ENCODE data around the gene IL1B.
A peak's percentile ranks its signal among the peaks of the same experiment; 100 is the strongest.

Gene IL1B

DNA sequence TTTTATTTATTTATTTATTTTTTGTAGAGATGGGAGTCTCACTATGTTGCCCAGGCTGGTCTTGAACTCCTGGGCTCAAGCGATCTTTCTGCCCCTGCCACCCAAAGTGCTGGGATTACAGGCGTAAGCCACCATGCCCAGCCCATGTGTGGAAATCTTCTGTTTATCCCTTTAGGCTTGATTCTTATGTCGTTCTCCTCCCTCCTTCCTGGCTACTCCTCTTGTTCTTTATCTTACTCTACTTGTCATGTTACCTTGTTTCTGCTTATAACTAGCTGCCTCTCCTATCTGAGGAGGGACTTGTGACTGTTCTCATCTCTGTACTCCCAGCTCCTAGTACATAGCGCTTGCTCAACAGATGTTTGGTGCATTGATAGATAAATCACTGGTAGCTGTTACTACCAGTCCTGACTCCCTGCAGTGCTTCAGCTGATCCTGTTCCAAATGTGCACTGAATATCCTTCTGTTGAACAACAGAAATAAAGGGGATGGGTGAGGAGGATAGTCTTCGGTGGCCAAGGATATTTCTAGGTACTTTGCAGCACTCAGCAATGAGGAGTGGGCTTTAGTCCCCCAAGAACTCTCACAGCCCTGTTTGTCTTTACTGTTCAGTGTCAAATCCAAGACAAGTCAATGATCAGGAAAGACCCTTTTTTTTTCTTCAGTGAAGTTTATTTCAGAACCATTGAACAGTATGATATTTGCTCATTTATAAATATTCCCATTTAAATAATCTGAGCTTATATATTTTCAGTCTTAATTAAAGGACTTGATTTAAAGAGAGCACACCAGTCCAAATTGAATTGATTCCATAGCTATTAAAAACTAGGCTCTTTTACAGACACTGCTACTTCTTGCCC, 7.2 kb downstream of the IL1B start:
- no peak for DNase-seq (ENCODE audit: low read depth in 2 of 2)

DNA sequence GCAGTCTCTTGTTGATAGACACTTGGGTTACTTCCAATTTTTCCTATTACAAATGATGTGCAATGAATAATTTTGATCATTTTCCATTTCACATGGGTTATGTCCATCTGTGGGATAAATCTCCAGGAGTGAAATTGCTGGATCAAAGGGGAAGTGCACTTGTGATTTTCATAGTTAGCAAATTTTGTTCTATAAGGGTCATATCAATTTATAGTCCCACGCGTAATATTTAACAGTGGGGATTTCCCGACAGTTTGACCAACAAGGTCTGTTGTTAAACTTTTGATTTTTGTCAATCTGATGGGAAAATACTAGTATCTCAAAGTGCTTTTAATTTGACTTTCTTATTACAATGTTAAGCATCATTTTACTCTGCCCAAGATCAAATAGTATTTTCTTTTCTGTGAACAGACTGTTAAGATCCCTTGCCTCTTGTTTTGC, 8.3 kb downstream of the IL1B start:
- no peak for DNase-seq (ENCODE audit: low read depth in 2 of 2)

DNA sequence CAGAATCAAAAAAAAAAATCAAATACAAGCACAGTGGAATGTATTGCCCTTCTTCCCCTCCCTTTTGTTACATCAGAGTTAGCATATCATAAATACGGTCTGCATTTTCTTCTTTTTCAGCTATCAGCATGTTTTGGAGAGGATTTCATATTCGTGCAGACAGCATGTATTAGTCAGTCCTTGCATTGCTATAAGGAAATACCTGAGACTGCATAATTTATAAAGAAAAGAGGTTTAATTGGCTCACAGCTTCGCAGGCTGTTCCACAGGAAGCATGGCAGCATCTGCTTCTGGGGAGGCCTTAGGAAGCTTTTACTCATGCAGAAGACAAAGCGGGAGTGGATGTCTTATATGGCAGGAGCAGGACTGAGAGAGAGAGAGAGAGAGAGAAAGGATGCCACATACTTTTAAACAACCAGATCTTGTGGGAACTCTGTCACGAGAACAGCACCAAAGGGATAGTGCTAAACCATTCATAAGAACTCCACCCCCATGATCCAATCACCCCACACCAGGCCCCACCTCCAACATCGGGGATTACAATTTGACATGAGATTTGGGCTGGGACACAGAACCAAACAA, 8.9 kb downstream of the IL1B start:
- DNase-seq (ENCODE audit: low read depth in 2 of 2), result no peak

DNA sequence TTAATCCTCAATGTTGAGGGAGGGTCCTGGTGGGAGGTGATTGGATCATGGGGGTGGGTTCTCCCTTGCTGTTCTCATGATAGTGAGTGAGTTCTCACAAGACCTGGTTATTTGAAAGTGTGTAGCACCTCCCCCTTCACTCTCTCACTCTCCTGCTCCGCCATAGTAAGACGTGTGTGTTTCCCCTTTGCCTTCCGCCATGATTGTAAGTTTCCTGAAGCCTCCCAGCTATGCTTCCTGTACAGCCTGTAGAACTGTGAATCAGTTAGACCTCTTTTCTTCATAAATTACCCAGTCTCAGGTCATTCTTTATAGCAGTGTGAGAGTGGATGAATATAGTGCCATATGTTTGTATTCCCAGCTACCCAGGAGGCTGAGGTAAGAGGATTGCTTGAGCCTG, 9.6 kb downstream of the IL1B start:
- no peak for DNase-seq (ENCODE audit: low read depth in 2 of 2)

DNA sequence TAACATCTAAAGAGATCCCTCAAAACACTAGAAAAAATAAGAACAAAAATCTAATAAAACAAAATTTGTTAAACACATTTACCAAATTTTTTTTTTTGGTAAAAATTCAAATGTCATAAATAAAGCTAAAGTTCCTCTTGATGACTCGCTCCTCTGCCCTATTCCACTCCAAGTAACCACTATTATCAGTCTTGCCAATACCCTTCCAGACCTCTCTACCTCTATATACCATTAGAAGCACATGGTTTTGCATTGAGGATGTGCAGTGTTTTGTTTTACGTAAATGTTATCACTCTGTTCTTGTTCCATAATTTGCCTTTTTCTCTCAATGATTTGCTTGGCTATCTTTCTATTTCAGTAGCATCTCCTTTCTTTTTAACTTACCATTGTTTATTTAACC, 10.9 kb downstream of the IL1B start:
- no peak for DNase-seq (ENCODE audit: low read depth in 2 of 2)

DNA sequence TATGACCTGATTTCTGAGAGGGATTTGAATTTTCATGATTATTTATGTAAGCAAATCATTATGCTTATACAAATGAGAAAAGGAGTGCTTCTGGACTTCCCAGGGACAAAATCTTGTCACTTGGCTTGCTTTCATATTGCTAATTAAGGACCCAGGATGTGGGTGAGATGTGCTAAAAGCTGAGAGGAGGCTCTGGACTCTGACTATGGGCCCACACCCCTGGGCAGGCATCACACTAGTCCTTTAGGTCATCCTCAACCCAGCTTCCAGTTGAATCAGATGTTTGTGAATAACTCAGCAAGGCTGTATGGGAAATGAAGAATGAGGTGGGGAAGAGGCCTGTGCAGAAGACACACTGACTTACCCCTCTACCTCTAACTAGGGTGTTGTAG, 11.9 kb downstream of the IL1B start:
- no peak for DNase-seq (ENCODE audit: low read depth in 2 of 2)

DNA sequence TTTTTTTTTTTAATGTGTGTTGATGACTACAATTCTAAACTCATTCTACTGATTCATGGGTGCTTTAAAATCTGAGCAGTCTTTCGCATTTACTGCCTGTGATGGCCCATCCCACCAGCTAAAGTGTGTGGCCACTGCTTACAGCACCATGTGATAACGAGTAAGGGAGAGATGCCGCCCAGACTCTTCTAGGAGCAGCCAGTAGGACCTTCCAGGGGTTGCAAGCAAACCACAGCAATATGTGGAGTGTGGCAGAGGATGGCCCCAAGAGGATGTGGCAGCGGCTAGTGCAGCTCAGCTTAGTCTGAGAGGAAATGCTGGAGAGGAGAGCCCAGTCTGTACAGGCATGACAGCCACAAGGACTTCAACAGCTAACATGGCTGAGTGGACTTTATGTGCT, 14.9 kb downstream of the IL1B start:
- peak in 1 of 2 donors; percentile 7 for DNase-seq (ENCODE audit: low read depth in 2 of 2)

DNA sequence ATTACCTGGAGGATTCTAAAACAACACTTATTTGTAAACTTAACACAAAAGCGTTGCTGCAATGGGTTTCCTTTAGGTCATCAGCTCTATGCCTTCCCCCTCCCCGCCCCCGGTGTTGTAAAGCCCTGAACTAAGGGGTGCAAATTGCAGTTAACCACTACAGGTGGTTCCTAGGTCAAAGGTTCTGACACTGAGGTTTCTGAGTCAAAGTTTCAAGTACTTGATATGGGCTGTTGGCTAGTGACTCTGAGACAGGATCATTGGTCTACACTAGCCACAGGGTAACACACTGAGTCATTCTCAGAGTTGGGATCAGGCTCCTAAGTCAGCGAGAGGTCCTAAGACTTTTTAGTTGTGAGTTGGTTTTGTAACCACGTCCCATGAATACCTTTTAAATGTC, 15.4 kb downstream of the IL1B start:
- peak; percentile 53 to 55 for DNase-seq (ENCODE audit: low read depth in 2 of 2)

DNA sequence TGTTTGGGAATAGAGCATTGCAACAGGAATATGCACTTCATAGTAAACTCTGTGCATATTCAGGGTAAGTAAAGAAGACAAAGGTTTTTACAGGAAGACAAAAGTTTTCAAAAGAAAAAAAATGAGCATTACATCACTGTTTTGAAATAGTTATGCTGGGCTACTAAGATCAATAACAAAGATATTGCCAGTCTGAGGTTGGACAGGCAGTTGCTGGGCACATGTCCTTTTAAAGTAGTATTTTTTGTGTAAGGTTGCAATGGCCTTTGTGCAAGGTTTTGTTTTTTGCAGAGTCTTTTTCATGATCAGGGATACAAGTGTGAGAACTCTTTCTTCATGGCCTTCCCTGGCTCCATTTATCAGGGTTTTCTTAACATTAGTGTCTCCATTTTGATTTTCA, 16.2 kb downstream of the IL1B start:
- DNase-seq (ENCODE audit: low read depth in 2 of 2), result no peak

DNA sequence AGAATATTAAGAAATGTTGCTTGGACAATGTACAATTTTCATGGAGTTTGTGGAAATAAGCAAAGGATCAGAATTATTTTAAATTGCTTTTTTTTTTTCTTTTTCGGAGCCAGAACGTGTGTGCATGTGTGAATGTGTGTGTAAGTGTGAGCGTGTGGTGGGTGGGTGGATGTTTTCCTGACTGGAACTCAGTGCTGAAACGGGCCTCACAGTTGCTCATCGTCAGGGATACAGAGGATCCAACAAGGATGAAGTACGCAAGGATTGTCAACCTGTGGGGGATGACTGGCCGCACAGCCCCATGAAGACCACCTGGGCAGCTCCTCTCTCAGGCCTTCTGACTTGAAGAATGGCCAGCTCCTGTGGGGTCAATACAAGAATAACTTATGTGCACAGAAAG, 17.5 kb downstream of the IL1B start:
- DNase-seq (ENCODE audit: low read depth in 2 of 2), result no peak

DNA sequence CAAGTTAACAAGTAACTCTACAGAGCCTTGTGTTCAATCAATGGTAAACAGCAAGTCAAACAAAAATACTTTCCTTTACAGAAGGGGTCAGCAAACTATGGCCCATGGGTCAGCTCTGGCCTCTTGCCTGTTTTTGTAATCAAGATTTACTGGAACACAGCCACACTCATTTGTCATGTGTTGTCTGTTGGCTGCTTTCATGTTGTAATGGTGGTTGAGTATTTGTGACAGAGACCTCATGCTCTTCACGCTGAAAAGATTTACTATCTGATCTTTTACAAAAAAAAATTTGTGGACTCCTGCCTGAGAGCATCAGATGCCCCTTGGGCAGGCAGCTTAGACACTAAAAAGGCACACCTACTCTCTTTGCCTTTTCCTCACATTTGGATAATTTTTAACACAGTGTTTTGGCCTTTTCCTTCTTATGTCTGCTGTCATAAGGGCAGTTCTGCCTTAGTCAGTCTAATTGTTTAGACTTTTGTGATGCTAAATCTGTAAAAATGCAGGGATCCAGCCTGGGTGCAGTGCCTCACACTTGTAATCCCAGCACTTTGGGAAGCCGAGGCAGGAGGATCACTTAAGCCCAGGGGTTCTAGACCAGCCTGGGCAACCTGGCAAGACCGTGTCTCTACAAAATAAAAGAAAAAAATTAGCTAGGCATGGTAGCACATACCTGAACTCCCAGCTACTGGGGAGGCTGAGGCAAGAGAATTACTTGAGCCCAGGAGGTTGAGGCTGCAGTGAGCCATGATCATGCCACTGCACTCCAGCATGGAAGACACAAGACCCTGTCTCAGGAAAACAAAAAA, 18.3 kb downstream of the IL1B start:
- DNase-seq (ENCODE audit: low read depth in 2 of 2), result no peak

DNA sequence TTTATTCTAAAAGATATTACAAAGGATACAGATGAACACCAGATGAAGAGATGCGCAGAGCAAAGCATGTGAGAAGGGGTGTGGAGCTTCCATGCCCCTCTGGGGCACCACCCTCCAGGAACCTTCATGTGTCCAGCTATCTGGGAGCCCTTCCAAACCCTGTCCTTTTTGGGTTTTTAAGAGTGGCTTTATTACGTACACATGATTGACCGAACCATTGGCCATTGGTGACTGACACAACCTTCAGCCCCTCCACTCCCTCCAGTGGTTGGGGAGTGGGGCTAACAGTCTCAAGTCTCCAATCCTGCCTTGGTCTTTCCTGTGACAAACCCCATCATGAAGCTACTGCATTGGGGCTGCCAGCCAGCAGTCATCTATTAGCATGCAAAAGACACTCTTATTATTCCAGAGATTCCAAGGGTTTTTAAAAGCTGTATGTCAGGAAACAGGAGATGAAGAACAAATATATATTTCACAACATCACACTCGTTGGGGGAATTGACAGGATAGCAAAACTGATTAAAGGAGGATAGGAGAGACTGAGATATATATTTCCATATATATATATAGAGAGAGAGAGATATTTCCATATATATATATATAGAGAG, 19.4 kb downstream of the IL1B start:
- no peak for DNase-seq (ENCODE audit: low read depth in 2 of 2)

DNA sequence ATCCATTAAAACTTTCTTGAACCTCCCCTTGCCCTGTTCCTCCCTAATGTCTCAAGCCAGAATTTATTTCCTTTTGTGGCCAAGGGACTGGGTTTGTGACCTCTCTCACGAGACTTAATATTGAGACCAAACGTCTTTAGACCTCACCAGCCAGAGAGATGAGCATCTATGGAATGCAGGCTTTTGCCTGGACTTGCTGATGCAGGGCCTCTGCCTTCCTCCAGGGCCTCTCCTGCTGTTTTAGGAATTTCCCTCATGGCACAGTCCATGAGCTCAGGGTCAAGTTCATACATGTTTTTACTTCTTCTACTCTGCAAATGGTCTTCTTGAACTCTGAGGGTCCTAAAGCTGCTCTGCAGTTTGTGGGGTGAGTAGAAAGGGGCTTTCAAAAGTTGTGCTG, 22.3 kb downstream of the IL1B start:
- no peak for DNase-seq (ENCODE audit: low read depth in 2 of 2)

DNA sequence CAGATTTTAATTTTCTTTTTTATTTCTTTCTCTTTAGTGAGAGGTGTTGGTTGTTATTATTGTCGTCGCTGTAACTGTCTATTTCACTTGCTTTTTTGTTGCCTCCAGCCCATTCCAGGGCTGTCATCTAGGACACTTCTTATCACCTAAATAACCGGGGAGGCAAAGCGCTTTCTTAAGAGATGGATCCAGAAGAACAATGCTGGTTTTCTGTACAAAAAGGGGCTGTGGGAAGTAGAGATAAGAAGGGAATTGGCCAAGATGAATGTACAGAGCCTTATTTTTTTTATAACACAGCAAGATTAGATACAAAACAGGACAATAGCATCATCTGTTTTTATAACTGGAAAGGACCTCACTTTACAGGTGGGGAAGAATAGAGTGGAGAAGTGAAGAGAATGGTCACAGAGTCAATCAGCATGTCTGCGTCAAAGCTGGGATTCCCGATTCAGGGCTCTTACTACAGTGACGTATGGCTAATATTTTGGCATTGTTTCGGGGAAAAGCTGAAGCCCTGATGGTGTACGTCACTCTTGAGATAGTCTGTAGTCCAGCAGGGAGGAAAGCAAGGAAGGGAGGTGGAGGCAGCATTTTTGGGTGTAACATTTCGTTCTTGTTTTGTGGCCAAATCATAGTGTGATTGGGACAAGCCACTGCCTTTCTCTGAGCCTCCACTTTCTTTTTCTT, 23.2 kb downstream of the IL1B start:
- no peak for DNase-seq (ENCODE audit: low read depth in 2 of 2)

DNA sequence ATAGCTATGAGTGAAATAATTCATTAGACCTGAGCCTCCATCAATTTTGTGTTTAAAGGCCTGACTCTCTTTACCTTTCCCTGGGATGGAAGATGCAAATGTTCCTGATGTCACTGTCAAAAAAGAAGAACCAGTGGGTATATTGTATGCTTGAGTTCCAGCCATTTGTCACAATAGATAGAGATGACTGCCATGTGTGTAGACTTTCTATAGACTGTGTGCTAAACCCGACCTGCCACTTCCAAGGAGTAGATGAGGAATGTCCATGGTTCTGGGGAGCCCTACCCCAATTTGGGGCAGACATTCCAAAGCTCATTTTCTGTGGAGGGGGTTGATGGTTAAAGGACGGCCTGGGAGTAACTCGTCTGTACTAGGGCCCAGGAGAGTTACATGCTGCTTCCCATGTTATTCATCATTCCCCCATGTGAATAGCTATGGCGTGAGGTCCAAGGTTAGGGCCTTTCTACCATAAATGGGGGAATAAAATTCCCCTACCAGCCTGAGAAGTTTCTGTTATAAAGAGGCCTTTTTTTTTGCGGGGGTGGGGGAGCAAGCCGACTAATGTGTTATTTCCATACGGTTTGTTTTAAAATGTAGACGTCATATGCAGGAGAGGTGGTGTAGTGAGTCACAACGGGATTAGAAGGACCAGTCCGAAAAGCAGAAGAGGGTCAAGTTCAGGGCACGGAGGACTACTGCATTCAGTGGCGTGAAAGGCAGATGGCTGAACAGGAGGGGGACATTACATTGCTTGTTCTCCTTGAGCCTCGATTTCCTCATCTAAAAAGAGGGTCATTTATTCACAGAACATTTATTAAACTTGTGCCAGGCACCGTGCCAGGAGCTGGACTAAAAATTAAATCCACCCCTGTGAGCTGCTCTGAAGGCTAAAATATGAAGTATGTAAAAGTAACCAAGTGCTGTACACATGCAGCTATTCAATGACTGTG, 24.0 kb downstream of the IL1B start:
- DNase-seq (ENCODE audit: low read depth in 2 of 2), result no peak

DNA sequence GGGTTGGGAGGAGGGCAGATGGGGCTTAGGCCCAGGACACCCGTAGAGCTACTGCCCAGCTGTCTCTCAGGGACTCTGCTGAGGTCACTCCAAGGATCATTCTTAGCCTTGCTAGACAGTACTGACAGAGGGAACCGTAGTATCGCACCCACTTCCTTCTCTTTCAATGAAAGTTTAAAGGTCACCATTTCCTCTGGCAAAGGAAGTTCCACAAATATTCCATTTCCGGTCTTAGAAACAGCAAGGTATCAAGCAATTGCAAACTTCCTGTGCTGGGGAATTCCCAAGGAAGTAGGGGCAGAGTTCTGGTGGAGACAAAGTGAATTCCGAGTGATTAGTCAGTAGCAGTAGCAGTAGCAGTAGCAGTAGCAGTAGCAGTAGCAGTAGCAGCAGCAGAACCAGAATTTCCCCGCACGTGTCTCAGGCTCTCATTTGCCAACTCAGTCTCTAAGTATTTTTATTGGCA, 24.7 kb downstream of the IL1B start:
- DNase-seq (ENCODE audit: low read depth in 2 of 2), result no peak

DNA sequence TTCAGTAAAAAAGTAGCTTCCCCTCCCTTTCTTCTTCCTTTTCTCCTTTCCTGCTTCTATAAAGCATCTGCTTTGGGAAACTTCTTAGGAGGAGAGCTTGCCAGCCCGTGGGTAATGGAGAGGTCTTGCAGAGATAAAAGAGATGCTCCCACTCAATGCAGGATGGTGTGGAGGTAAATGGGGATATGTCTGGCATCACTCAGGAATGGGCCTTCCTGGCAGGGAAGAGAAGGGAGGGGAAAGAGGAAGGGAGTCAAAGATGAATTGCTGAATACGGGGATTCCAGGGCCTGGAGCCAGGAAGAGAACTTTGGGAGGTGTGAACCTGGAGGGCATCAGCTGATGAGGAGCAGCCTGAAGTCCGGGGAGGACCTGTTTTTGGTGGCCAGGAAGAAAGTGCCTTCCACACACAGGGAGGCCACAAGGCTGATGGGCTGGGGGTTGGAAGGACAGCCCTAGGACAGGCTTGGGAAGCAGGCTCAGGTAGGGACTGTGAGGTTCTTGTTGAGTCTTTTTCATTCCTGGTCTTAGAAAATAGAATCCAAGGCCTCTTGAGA, 25.2 kb downstream of the IL1B start:
- DNase-seq (ENCODE audit: low read depth in 2 of 2), result no peak

DNA sequence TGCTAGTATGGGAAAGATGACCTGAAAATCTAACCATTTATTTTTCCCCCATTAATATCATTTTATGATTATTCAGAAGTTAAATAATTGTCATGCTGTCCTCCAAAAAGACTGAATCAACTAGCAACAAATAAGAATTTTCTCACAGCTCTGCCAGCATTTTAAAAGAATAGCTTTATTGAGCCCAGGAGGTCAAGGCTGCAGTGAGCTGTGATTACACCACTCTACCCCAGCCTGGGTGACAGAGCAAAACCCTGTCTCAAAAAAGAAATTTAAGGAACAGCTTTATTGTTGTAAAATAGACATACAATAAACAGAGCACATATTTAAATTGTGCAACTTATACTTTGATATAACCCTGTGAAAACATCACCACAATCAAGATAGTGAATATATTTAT, 27.5 kb downstream of the IL1B start:
- DNase-seq (ENCODE audit: low read depth in 2 of 2), result no peak

DNA sequence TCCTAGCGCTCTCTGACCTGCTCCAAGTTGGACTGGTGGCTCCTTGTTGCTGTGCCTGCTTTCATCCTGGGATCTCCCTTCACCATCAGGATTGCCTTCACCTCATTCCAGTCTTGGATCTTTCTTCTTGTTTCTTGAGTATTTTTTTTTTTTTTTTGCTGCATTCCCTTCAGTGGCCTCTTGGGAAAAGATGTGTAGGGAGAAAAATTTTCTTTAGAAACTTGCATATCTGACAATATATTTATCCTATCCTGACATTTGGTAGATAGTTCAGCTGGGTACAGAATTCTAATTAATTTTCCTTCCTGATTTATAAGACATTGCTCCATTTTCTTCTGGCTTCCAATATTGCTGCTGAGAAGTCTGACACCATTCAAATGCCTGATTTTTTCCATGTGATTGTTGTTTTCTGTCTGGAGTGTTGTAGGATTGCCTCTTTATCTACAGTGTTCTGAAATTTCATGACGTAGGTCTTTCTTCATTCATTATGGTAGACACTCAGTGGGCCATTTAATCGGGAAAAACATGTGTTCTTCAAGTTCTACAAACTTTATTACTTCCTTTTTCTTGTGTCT, 29.3 kb downstream of the IL1B start:
- DNase-seq (ENCODE audit: low read depth in 2 of 2), result no peak

DNA sequence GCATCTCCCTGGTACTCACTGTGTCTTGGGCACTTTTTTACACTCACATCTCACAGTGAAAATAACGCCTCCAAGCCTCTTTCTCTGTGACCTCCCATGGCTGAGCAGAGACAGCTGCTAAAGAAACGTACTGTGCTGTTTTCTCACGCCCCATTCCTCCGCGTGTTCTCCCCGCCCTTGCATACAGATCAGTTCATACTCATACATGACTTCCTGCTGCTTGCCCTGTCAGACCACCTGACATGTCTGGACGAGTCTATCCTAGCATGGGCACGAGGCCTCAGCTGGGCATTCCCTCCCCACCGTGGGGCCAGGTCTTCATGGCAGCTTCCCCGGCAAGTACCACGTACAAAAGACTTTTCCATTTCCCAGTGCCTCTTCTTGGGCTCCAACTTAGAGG, 31.0 kb downstream of the IL1B start:
- DNase-seq (ENCODE audit: low read depth in 2 of 2), result no peak

All from stimulated activated CD8-positive, alpha-beta memory T cell treated with anti-CD3 and anti-CD28 coated beads, Interleukin-2, amount 100 ng/mL, for 48 hours (primary cell).